ENCODE results near the gene RRBP1. TPM values are rescaled to one million over a fixed set of nuclear protein-coding genes. Genes with fewer than 3 reads are reported as not detected.

RRBP1 gene
- total RNA-seq, 2 experiments from 2014 or later, result 55.7 to 59.6 TPM

DNA sequence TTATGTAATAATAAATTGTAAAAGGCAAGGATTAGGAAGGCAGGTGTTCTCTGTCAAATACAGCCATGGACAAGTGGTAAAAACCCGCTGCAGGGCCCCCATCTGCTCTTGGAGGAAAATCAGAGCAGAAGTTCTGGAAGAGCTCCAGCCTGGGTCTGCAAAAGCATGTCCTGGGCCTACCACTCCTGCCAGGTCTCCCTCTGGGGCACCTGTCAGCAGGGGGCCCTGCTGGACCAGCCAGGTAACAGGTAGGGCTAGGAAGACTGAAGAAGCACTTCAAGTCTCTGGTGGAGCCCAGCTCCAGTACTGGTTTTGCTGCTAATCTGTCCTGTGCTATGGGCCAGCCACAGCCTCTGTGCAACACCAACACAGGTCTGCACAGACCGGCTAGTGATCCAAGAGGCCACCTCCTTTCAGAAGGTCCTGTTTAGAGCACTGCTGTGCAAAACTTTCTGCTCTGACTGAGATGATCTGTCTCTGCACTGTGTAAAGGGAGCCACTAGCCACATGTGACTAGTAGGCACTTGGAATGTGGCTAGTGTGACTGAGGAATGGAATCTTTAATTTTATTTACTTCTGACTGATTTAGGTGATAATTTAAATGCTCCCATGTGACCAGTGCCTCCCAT lies 30.2 kb downstream of the RRBP1 start:
- DNase-seq (no peak), ATAC-seq (no peak)
- Mint-ChIP-seq H3K9me3 (ENCODE audit: low read depth) (no peaks in the 10 kb centered on the region), H3K4me3 (no peak overlapping the region), H3K4me1 (peaks cover 8% of the 10 kb centered on the region), H3K27me3 (no peaks in the 10 kb centered on the region), H3K36me3 (peaks cover 5% of the 10 kb centered on the region), H3K27ac (no peak overlapping the region)
- CTCF ChIA-PET, result no interaction called here

DNA sequence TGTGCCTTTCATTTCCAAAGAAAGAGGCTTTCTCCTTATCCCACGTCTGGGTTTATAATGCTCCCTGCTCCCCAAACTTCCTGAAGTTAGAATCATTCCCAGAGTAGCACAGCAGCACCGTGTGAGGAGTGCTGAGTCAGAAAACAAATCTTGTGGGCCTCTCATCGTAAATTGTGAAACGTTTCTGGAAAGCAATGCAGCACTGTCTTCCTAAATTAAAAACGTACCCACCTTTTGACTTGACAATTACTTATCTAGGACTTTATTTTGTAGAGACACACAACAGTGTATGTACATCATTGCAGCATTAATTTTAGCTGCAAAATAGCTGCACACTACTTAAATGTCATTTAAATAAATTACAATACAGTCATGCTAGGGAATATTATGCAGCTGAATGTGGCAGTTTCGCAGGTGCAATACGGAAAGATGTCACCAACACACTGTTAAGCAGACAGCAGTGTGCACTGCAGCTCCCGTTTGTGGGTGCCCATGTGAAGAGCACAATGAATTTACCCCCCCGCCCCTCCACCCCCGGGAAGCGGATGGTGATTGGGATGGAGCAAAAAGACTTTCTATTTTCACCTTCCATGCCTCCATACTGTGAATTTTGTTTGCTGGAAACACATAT lies 30.8 kb downstream of the RRBP1 start:
- Mint-ChIP-seq H3K9me3 (ENCODE audit: low read depth) (no peaks in the 10 kb centered on the region), H3K4me3 (no peak overlapping the region), H3K27ac (no peak overlapping the region), H3K4me1 (peaks cover 14% of the 10 kb centered on the region), H3K27me3 (no peaks in the 10 kb centered on the region), H3K36me3 (peaks cover 3% of the 10 kb centered on the region)
- DNase-seq (no peak), ATAC-seq (no peak)
- CTCF ChIA-PET, result interaction anchor here (1.1 to 1.5 kb wide), 2 partner anchors 81 to 110 kb away, joined by 3 read pairs; no protein-coding TSS in a partner anchor

DNA sequence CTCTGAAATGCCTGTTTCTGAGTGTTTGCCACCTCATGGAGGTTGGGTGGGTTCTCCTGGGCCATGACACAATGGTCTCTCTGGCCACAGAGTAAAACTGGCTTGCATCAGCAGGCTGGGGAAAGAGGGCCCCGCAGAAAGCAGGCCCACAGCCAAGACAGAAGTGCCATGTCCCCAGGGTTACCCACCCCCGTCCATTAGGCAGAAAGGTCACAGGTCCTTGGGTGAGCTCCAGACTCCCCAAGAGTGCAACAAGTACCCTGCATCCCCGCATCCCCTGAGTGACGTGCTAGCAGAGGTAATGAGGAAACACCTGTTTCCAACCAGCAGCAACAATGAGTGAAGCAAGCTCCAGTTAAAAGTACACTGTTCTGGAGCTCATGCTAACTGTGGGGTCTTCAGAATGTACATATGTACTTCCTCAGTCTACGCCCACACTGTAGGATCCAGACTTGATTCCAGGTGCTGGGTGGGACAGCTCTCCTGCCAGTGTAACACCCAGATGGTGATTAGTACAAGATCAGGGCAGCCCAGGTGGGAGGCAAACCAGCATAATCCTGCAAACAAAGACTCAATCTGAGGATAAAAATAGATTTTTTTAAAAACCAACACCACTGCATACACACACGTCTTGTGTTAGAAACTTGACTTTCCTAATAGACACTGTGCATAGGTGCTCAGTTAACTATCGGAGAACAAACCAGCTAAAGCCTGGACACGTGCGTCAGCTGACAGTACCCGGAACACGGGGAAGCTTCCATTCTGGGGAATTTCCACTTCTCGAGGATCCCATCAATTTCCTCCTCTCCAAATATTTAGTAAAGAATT lies 31.5 kb downstream of the RRBP1 start:
- H3K4me3 Mint-ChIP-seq, result no peak overlapping the region
- peaks cover 16% of the 10 kb centered on the region for H3K4me1 Mint-ChIP-seq
- ATAC-seq (no peak), DNase-seq (no peak)
- CTCF ChIA-PET, result interaction anchor here (1.1 to 1.8 kb wide), 4 partner anchors 32 to 114 kb away, joined by 3 to 7 read pairs (median 4); partner anchors contain the start of gene RRBP1
- H3K36me3 Mint-ChIP-seq, result peaks cover 3% of the 10 kb centered on the region
- H3K27me3 Mint-ChIP-seq, result no peaks in the 10 kb centered on the region
- H3K27ac Mint-ChIP-seq, result no peak overlapping the region
- no peaks in the 10 kb centered on the region for H3K9me3 Mint-ChIP-seq (ENCODE audit: low read depth)

DNA sequence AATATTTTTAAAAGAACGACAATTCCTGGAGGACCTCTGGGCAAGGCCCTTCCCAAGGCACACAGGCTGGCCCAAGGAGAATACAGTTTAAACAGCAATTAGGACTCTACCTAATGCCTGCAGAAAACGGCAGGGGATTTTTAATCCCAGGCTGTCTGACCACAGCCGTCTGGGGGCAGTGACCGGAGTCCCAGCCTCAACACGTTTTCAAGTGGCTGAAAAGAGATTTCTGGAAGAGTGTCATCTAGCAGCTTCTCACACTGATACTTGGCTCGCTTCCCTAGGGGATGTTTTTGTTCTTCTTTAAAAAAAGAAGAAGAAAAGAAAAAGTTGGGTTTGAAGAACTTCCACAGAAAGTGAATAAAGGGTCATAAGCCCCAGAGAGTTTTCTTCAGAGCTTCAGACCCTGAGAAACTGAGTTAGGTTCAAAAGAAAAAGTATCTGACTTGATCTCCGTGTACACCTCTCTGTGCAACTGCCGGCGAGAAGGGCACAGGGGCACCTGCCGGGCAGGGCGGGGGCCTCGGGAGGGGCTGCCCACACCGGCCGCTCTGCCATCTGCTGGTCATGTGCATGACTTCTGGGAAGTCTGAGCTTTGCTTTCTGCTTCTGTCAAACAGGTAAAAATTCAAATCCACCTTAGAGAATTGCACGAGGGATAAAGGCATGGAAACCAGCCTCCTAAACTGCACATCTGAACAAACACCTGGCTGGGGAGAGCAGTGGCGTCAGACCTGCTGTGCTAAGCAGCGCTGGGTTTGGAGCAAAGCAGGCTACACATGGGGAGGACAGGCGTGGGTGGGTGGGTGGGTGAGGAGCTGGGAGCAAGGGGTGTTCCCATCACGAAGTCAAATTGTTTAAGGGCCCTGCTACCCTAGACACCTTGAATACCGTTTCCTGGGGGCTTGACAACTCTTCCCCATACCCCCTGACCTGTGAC lies 33.0 kb downstream of the RRBP1 start:
- Mint-ChIP-seq H3K27me3 (no peaks in the 10 kb centered on the region), H3K4me1 (peaks cover 16% of the 10 kb centered on the region), H3K27ac (no peak overlapping the region), H3K4me3 (no peak overlapping the region), H3K36me3 (no peaks in the 10 kb centered on the region), H3K9me3 (ENCODE audit: low read depth) (no peaks in the 10 kb centered on the region)
- CTCF ChIA-PET, result interaction anchor here (0.6 to 1.9 kb wide), 9 partner anchors 11 to 144 kb away, joined by 3 to 11 read pairs (median 4); partner anchors contain the start of genes DSTN and RRBP1
- DNase-seq, result no peak
- peak; percentile 42 for ATAC-seq

DNA sequence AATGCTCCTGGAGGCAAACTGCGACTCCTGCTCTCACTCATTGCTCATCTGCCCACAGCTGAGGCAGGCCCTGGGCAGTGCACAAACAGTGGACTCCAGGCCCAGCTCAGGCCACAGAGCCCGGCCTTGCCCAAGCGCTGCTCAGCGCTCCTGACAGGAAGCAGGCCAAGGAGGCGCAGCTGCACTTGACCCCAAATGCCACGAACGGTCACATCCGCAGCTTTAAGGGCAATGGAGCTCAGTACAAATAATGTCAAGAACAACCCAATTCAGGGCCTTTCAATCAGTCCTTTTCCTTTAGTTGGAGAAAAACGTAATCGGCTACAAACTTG lies 33.8 kb downstream of the RRBP1 start:
- DNase-seq, result no peak
- no peaks in the 10 kb centered on the region for H3K27me3 Mint-ChIP-seq
- H3K27ac Mint-ChIP-seq, result no peak overlapping the region
- H3K36me3 Mint-ChIP-seq, result no peaks in the 10 kb centered on the region
- ATAC-seq, result no peak
- no peak overlapping the region for H3K4me3 Mint-ChIP-seq
- CTCF ChIA-PET, result interaction anchor here (0.6 to 1.9 kb wide), 5 partner anchors 16 to 143 kb away, joined by 3 to 11 read pairs (median 4); no protein-coding TSS in a partner anchor
- H3K9me3 Mint-ChIP-seq (ENCODE audit: low read depth), result no peaks in the 10 kb centered on the region
- peaks cover 16% of the 10 kb centered on the region for H3K4me1 Mint-ChIP-seq

DNA sequence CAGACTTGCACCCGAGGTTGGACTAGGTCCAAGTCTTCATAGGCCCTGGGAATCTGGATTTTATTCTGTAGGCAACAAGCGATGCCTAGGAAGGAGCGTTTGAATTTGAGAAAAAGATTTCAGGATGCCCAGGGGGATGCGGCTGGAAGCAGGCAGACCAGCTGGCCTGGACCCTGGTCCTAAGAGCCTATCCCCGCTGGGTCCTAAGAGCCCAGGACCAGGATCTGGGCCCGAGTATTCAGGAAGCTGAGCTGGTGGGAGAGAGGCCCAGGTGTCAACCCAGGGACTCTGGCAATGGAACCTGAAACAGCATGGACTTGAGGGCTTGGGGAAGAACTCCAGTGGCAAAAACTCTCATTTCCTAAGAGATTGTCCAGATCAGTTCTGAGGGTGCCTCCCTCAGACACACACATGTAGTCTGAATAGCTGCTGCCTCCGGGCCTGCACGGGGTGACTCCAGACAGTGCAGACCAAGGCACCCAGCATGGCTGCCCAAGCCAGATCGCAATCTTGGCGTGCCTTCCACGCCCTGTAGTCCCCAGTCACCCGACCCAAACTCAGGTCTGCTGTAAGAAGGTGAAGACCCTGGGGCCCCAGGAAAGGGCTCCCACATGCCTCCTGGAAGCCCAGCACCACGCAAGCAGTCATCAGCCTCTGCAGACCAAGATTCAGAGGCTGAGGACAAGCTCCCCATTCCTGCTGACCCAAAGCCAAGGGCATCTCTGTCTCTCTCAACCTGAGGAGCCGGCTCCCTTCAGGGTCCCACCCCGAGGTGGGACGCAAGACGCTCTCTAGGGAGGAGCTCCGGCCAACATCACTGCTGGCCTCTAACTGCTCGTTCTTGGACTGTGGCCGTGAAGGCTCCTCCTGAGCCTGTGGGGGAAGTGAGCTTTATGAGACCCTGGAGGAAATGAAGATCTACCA lies 34.4 kb downstream of the RRBP1 start:
- CTCF ChIA-PET, result interaction anchor here (0.6 to 1.9 kb wide), 6 partner anchors 7 to 143 kb away, joined by 3 to 11 read pairs (median 4); no protein-coding TSS in a partner anchor
- ATAC-seq (no peak), DNase-seq (no peak)
- H3K4me1 Mint-ChIP-seq, result peaks cover 16% of the 10 kb centered on the region
- H3K36me3 Mint-ChIP-seq, result no peaks in the 10 kb centered on the region
- H3K9me3 Mint-ChIP-seq (ENCODE audit: low read depth), result no peaks in the 10 kb centered on the region
- no peak overlapping the region for H3K4me3 Mint-ChIP-seq
- H3K27ac Mint-ChIP-seq, result no peak overlapping the region
- H3K27me3 Mint-ChIP-seq, result no peaks in the 10 kb centered on the region

DNA sequence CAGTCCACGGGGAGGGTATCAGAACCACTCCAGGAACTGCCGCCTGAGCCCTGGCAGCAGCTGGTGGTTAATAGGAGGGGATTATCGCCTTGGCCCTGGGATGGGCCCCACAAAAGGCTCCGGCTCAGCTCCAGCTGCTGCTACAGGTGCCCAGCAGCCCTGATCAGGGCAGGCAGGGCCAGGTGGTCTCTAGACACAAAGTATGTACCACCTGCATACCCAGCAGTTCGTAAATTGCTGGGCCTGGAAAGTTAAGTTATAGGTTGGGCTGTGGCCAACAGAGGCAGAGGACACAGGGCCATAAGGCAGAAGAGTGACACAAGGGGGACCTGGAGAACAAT lies 35.1 kb downstream of the RRBP1 start:
- Mint-ChIP-seq H3K4me1 (peaks cover 16% of the 10 kb centered on the region), H3K36me3 (no peaks in the 10 kb centered on the region), H3K27ac (no peak overlapping the region), H3K27me3 (no peaks in the 10 kb centered on the region), H3K4me3 (no peak overlapping the region), H3K9me3 (ENCODE audit: low read depth) (no peaks in the 10 kb centered on the region)
- ATAC-seq (no peak), DNase-seq (no peak)
- CTCF ChIA-PET, result interaction anchor here (1.3 kb wide), 1 partner anchor 8 kb away, joined by 3 read pairs; no protein-coding TSS in a partner anchor

DNA sequence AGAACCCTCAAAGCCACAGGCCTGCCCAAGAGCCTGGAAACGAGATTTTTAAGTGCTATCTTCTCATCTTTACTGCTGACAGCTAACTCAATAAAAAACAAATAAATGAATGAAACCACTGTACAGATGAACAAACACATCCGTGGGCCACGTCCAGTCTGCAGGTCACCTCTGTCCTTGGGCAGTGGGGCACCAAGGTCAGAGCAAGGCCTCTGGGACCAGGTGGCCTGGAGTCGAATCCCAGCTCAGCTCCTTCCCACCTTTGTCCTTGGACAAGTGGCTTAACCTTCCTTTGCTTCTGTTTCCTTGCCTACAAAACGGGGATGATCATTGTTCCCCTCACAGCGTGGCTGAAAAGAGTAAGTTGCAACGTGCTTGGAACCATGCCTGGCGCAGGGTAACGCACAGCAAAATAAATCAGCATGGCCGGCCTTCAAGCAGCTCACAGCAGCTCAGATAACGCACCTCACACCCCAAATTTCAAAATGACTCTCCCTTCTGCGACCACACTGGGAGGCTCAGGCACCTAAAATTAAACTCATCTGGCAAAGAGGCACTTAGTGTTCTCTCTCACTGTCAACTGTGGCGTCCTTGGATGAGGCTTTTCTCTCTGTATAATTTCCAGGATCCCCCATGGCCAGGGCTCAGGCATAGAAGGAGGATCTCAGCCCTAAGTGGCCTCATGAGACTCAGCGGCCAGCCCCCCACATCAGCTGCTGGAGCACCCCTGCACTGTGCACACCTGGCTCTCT lies 35.7 kb downstream of the RRBP1 start:
- Mint-ChIP-seq H3K9me3 (ENCODE audit: low read depth) (no peaks in the 10 kb centered on the region), H3K27me3 (no peaks in the 10 kb centered on the region), H3K36me3 (no peaks in the 10 kb centered on the region), H3K4me3 (no peak overlapping the region), H3K4me1 (peaks cover 16% of the 10 kb centered on the region), H3K27ac (peak overlapping the region; percentile 23)
- ATAC-seq (peak; percentile 23), DNase-seq (no peak)
- CTCF ChIA-PET, result interaction anchor here (0.7 to 1.3 kb wide), 2 partner anchors 8 to 292 kb away, joined by 3 read pairs; no protein-coding TSS in a partner anchor

DNA sequence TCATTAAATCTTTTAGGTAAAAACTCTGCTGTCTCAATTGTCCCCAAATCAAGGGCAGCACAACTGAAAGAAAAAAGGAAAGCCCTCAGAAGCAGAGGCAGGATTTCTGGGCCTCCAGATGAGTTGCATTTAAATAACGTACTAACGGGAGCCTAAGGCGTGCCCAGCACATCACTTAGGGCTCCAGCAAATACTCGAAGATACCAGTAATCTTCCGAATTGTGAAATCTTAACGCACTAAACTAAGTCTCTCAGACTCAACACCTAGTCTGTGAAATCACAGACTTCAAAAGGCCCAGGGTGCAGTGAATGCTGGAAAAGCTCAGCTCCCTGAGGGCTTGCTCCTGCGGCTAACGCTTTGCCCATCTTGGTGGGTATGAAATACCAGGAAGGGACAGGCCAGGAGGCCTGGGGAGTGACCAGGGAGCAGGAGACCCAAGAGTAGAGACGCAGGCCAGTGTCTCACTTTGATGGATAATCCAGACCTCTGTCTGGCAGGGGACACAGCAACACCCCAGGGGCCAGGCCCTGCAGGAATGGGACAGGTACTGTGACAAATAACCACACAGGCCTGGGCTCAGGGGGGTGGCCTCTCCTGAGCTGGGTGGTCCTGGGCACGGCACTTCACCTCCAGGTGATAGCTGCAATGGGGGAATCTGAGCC lies 36.4 kb downstream of the RRBP1 start:
- DNase-seq, result no peak
- Mint-ChIP-seq H3K9me3 (ENCODE audit: low read depth) (no peaks in the 10 kb centered on the region), H3K36me3 (no peaks in the 10 kb centered on the region), H3K27me3 (no peaks in the 10 kb centered on the region), H3K27ac (no peak overlapping the region), H3K4me3 (no peak overlapping the region), H3K4me1 (peaks cover 13% of the 10 kb centered on the region)
- CTCF ChIA-PET, result interaction anchor here (0.7 to 1.3 kb wide), 2 partner anchors 9 to 293 kb away, joined by 3 read pairs; no protein-coding TSS in a partner anchor
- no peak for ATAC-seq

DNA sequence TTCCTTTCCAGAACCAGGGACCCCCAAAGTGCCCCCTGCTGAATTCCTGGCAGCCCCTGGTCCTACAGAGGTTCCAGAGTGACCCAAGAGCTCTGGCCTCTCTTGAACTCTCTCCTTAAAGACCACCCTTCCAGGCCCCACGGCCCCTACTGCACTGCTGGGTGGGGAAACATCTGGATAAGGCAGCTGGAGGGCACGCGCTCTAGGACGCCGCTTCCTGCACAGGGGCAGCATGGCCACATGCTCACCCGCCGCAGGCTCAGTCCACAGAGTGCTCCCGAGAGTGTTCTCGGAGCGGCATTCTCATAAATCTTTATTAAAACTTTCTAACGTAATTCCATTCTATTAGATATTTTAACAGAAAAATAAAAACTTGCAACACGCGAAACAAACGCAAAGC lies 37.0 kb downstream of the RRBP1 start:
- DNase-seq, result no peak
- H3K4me3 Mint-ChIP-seq, result no peak overlapping the region
- no peak overlapping the region for H3K27ac Mint-ChIP-seq
- H3K4me1 Mint-ChIP-seq, result peaks cover 13% of the 10 kb centered on the region
- H3K27me3 Mint-ChIP-seq, result no peaks in the 10 kb centered on the region
- CTCF ChIA-PET, result no interaction called here
- H3K9me3 Mint-ChIP-seq (ENCODE audit: low read depth), result no peaks in the 10 kb centered on the region
- no peaks in the 10 kb centered on the region for H3K36me3 Mint-ChIP-seq
- no peak for ATAC-seq

DNA sequence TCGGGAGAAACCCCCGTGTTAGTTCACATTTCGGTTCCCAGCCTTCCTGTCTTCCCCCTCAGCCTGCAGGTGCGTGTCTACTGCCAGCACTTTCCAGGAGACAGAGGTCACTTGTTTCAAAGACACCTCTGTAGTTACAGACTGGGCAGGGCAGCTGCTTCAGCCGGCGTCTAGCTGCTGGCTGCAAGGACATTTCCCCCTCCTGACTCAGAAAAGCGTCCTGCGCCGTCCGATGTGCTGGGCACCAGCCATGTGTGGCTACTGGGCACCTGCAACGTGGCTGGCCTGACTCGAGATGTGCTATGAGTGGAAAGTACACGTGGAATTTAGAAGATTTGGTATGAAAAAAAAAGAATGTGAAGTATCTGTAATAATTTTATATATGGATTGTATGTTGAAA lies 37.6 kb downstream of the RRBP1 start:
- Mint-ChIP-seq H3K4me3 (no peak overlapping the region), H3K4me1 (peaks cover 13% of the 10 kb centered on the region), H3K27me3 (no peaks in the 10 kb centered on the region), H3K9me3 (ENCODE audit: low read depth) (no peaks in the 10 kb centered on the region), H3K36me3 (no peaks in the 10 kb centered on the region), H3K27ac (no peak overlapping the region)
- no peak for DNase-seq
- ATAC-seq, result no peak
- CTCF ChIA-PET, result no interaction called here
